Measurements from ENCODE around the gene HMGB4. TPM values are rescaled to one million over a fixed set of nuclear protein-coding genes. Genes with fewer than 3 reads are reported as not detected.

Gene HMGB4
- not detected in 2 replicates for total RNA-seq (2014; rRNA removed; shearing (Covaris generic))

- no peak for DNase-seq (ENCODE audit: low spot score)
Measured at GRCh38 chr1:33863779-33864178, at the start of gene HMGB4. HMGB4 (plus strand) TSS chr1:33864079; CDS start chr1:33864192, 113 bp downstream.

DNA sequence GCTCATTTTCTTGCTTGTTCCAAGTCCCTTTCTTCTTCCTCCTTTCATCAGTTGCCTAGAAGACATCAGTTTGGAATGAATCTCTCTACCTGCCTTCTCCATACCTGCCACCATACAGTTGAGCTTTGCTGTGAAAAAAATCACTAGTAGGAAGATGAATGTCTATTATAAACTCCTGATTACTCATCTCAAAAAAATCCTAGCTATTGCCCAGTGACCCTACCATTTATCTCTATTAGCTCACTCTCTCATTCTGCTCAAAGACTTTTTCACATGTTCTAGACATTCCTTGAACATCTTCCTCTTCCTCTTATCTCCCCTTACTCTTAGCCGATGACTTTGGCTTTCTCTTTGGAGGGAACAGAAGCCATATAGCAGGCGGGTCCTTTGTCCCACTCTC, 49.7 kb upstream of the HMGB4 start:
- DNase-seq (ENCODE audit: low spot score) = no peak

- DNase-seq (ENCODE audit: low spot score) = no peak
Measured at GRCh38 chr1:33815061-33815460, 48.8 kb upstream of the HMGB4 start.

DNA sequence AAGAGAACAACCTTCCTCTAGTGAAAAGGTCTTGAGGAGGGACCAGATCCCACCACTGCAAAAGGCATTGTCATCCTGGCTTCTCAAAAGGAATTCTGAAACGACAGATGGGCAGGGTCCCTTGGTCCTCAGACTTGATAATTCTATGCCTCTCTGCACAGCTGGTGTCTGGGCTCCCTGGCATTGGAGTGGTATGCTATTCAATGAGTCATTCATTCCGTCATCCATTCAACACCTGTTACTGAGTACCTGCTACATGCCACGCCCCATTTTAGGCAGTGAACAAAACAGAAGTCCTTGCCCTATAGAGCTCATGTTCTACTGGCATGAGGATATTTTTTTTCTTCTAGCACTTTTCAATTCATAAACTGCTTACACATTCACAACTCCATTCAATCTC, 45.8 kb upstream of the HMGB4 start:
- no peak for DNase-seq (ENCODE audit: low spot score)

DNA sequence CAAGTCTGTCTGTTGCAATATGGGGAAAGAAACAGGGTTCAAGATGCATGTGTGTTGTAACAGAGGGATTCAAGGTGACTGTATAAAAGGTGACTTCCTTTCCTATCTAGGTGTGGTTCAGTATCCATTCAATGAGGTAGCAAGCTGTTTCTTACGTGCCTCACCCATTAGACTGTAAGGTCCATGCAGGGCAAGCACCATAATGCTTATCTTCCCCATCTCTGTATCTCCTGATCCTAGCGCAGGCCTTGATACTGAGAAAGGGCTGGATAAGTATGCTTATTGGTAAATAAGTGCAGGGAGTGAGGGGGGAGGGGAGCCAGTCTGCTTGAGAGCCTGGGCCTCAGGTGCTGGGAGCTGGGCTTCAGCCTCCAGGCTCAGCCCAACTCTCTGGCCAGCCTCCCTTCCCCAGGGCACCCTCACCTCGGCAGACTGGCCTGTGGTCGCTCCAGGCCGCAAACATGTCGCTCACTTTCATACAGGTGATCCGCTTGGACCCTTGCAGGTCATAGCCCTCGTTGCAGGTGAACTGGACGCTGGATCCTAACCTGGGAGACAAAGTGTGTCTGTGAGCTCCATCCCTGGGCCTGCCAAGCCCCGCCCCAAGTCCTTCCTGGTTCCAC, 44.5 kb upstream of the HMGB4 start:
- no peak for DNase-seq (ENCODE audit: low spot score)

GRCh38 chr1:33819913-33820311, 44.0 kb upstream of the HMGB4 start:
- no peak for DNase-seq (ENCODE audit: low spot score)

DNA sequence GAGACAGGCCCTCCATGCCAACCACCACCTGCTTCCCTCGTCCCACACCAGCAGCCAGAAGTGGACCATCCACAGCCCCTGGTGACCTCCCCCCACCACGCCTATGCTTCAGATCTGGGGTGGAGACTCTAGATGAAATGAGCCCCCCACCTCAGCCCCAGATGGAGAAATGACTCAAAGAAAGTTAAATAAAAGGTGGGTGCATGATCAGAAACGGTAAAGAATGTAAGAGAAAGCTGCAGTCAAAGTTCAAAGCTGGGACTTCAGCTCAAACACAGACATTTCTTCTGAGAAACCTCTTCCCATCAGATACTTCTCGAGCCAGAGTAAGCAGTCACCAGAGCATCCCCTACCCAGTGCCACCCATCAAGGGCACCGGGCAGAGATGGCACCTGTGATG, 43.1 kb upstream of the HMGB4 start:
- DNase-seq (ENCODE audit: low spot score) = no peak

- no peak for DNase-seq (ENCODE audit: low spot score)
Measured at GRCh38 chr1:33821291-33821690, 42.6 kb upstream of the HMGB4 start.

GRCh38 chr1:33822396-33822795, 41.5 kb upstream of the HMGB4 start:
- no peak for DNase-seq (ENCODE audit: low spot score)

DNA sequence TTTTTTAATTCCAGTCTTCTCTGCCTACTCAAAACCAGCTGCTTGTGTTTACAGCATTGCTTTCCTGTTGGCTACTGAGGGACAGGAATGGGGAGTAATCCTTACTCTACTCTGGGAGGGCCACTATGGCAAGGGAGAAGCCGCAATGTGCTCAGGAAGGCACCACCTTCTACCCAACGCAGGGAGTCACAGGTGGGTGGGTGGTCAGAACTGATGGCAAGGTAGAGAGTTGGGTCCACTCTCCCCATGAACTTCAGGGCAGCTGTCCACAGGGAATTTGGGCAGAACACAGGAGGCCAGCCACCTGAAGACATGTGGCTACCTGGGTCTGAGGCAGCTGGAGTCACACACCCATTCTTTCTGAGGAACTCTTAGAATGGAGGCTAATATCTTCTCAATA, 40.5 kb upstream of the HMGB4 start:
- no peak for DNase-seq (ENCODE audit: low spot score)

DNA sequence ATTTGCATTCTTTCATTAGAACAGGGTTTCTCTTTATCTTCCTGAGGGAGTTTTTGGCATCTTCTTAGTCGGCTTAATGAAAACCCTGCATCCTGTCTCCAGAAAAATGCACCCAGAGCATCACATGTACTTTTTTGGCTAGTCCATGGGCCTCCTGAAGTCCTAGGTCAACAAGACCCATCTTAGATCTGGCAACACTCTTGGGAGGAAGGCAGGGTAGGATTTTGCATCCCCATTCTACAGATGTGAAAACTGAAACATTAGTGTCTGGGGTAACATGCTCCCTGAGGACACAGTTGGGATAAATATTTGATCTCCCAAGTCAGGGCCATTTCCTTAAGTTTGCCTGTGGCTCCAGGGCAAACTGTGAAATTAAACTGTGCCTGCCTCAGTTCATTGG, 40.0 kb upstream of the HMGB4 start:
- no peak for DNase-seq (ENCODE audit: low spot score)

DNA sequence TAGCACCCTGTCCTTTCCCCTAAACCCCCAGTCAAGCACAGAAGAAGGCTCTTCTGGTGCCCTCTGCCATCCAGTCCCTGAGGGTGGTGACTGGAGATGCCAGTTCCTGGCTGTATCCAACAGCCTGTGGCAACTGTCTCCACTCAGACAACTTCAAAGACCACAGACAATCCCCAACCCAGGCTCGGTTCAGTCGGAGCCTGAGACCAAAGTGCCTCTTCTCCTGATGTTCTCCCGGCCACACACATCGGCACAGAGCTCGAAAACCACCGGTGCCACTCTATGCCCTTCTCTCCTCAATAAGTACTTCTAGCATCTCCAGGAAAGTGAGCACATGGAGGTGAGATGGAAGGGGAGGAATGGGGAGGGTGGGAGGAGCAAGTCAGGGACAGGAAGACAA, 39.6 kb upstream of the HMGB4 start:
- DNase-seq (ENCODE audit: low spot score) = no peak

DNA sequence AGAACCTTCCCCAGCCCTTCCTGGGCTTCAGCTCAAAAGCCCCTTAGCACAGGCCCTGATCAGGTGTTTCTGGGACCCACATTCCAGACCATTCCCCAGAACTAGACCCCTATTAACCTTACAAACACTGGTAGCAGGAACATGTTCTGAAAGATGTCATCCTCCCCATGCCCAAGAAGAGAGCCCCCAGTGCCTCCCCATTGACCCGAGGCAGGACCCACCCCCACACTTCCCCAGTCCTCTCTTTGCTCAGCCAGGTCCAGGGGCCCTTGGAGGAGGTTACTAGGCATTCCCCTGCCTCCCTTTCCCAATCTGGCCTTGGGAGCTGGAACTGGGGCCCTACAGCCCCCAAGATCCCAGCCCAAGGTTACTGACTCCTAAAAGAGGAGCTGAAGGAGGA, 38.9 kb upstream of the HMGB4 start:
- no peak for DNase-seq (ENCODE audit: low spot score)

- no peak for DNase-seq (ENCODE audit: low spot score)
Measured at GRCh38 chr1:33825506-33825905, 38.4 kb upstream of the HMGB4 start.

- DNase-seq (ENCODE audit: low spot score) = no peak
Measured at GRCh38 chr1:33826311-33826710, 37.6 kb upstream of the HMGB4 start.

- no peak for DNase-seq (ENCODE audit: low spot score)
Measured at GRCh38 chr1:33826711-33827110, 37.2 kb upstream of the HMGB4 start.

- no peak for DNase-seq (ENCODE audit: low spot score)
Measured at GRCh38 chr1:33828059-33828458, 35.8 kb upstream of the HMGB4 start.

- DNase-seq (ENCODE audit: low spot score) = no peak
Measured at GRCh38 chr1:33828654-33829053, 35.2 kb upstream of the HMGB4 start.

- no peak for DNase-seq (ENCODE audit: low spot score)
Measured at GRCh38 chr1:33836911-33837310, 27.0 kb upstream of the HMGB4 start.

- DNase-seq (ENCODE audit: low spot score) = no peak
Measured at GRCh38 chr1:33837635-33838034, 26.2 kb upstream of the HMGB4 start.

- DNase-seq (ENCODE audit: low spot score) = no peak
Measured at GRCh38 chr1:33841494-33841893, 22.4 kb upstream of the HMGB4 start.

DNA sequence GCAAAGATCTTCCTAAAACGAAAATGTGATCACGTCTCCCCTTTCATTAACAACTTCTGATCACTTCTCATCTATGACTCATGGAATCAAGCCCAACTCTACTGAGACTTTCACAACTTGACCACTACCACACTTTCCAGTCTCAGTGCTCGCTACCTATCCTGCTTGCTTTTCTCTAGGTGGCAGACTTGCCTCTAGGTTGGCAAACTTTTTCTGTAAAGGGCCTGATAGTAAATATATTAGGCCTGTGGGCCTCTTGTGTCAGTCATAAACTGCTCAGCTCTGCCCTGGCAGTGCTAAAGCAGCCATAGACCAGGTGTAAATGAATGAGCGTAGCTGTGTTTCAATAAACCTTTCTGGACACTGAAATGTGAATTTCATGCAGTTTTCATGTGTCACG, 21.5 kb upstream of the HMGB4 start:
- no peak for DNase-seq (ENCODE audit: low spot score)

DNA sequence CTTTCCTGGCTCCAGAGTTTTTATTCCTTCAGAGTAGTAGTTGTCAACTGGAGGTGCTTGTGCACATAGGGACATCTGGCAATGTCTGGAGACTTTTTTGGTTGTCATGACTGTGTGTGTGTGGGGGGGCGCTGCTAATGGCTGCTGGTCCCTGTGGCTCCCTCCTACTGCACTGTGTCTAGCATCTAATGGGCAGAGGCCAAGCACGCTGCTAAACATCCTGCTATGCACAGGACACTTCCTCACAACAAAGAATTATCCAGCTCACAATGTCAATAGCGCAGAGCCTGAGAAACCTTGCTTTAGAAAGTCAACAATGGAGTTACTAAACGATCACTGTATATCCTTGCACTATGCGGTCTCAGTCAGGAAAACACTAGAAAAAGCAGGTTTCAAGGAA, 19.7 kb upstream of the HMGB4 start:
- no peak for DNase-seq (ENCODE audit: low spot score)

GRCh38 chr1:33846861-33847260, 17.0 kb upstream of the HMGB4 start:
- DNase-seq (ENCODE audit: low spot score) = no peak

All from HT-29 (cell line).